ENCODE data around the gene DISC1. TPM values are rescaled to one million over a fixed set of nuclear protein-coding genes. Genes with fewer than 3 reads are reported as not detected.

Gene DISC1
- total RNA-seq, 2 donors from 2014 or later = 4.0 to 8.8 TPM

DNA sequence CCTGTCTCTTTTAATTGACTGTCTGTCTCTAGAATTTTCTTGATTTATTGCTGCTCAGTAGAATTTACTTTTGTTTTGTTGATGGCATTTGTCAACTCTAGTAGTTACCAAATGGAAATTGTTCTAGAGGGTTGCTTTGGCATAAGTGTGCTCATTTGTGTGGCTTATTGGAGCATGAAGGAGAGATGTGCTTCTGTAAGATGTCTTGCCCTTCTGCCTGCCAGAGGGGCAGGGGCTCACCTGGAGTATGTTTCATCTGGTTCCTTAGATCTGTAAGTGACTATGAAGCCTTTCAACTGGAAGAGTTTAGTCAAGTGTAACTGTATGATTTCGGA, 345.5 kb downstream of the DISC1 start:
- DNase-seq (ENCODE audit: low spot score) (no peak), ATAC-seq (no peak)
- Mint-ChIP-seq H3K27me3 (no peaks in the 10 kb centered on the region), H3K4me3 (peak overlapping the region; percentile 74), H3K36me3 (peaks cover 6% of the 10 kb centered on the region), H3K4me1 (ENCODE audit: low read depth in 2 of 2) (peaks cover 40 to 41% of the 10 kb centered on the region in 2 donors), H3K27ac (peak overlapping the region; percentile 72 to 91), H3K9me3 (no peaks in the 10 kb centered on the region)

DNA sequence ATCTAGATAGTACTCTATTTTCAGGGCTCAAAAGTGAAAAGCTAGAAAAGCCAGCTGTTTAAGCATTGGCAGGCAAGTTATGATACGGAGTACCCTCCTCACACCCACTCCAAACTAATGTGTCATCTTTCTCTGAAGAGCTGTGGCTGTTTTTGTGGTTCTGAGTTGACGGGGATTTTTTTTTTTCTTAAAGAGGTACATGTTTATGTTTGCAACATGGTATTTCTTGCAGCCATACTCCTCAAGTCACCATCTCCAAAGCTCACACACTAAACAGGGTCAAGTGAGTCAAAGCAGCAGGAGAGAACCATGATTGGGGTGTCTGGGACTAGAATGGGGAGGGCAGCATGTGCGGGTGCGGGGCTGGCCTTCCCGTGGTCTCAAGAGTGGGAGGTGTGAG, 347.2 kb downstream of the DISC1 start:
- peak overlapping the region; percentile 13 to 91 for H3K27ac Mint-ChIP-seq
- H3K9me3 Mint-ChIP-seq = peaks cover 6% of the 10 kb centered on the region
- H3K36me3 Mint-ChIP-seq = peaks cover 10% of the 10 kb centered on the region
- peak overlapping the region; percentile 71 for H3K4me3 Mint-ChIP-seq
- no peak for DNase-seq (ENCODE audit: low spot score)
- peaks cover 40 to 44% of the 10 kb centered on the region in 2 donors for H3K4me1 Mint-ChIP-seq (ENCODE audit: low read depth in 2 of 2)
- H3K27me3 Mint-ChIP-seq = no peaks in the 10 kb centered on the region
- ATAC-seq = peak; percentile 86 to 89

DNA sequence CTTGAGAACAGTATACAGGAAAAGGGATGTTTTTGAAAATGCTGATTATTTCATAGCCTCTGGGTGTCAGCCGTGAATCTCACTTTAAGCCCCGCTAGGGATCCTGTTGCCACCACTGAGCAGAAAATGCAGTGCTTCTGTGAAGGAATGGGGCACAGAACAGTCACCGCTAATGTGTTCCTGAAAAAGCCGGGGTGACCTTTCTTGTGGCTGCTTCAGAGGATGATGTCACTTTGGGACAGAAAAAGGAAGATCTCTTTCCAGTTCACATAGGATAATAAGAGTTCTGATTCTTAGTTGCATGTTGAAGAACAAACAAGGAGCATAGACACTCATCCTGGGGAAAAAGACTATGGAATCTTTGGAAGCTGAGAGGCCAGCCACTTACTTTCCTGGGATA, 349.6 kb downstream of the DISC1 start:
- Mint-ChIP-seq H3K36me3 (peaks cover 10% of the 10 kb centered on the region), H3K9me3 (peaks cover 6% of the 10 kb centered on the region), H3K27ac (peak overlapping the region in 1 of 2 donors; percentile 23), H3K4me3 (no peak overlapping the region), H3K4me1 (ENCODE audit: low read depth in 2 of 2) (peaks cover 27 to 32% of the 10 kb centered on the region in 2 donors), H3K27me3 (no peaks in the 10 kb centered on the region)
- ATAC-seq (no peak), DNase-seq (ENCODE audit: low spot score) (no peak)

DNA sequence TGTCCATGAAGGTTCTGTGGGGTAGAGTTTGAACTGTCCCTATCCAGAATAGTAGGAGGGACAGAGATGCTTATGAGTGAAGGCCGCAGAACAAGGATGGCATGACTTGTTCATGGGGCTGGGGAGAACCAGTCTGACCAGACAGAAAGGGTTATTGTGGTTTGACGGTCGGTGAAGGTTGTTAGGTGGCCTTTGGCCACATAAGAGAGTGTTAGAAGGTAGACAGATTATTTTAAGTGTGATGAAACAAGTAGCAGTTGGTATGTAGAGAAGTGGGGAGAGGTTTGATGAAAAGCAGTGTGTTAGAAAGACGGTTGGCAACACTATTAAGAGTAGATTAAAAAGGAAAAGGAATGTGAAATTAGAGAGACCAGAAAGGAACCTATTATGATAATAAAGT, 355.1 kb downstream of the DISC1 start:
- DNase-seq (ENCODE audit: low spot score) = no peak
- Mint-ChIP-seq H3K9me3 (peaks cover 6% of the 10 kb centered on the region), H3K27ac (peak overlapping the region in 1 of 2 donors; percentile 13), H3K36me3 (peaks cover 5% of the 10 kb centered on the region), H3K4me1 (ENCODE audit: low read depth in 2 of 2) (peaks cover 13 to 18% of the 10 kb centered on the region in 2 donors), H3K27me3 (no peaks in the 10 kb centered on the region), H3K4me3 (peak overlapping the region; percentile 10)
- peak in 1 of 2 donors; percentile 57 for ATAC-seq

DNA sequence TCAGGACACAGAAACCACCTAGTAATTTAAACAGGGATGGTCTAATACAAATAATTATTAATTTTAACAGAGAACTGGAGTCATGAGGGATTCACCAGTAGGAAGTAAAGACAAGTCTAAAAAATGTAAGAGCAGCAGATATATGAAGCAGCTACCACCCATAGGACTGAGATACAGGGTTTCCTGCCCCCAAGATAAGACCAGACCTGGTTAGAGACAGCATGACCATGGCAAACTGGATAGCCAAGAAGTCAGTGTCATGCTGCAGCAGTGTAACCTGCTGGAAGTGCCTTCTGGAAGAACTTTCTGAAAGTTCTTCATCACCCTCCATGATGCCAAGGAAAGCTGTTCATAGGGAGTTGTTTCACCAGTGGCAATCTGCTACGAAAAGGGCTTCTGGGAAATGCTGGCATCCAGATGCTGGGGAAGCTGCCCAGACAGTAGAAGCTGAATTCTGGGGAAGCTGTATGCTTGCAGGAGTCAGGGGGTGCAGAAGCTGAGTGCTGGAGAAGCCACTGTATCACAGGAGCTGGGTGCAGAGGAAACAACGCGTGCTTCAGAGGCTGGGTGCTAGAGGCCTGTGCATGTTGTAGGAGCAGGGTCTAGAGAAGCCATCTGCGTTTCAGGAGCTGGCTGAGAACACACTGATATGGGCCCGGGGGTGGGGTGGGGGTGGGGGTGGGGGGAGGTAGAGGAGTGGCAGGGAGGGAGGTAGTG, 356.4 kb downstream of the DISC1 start:
- DNase-seq (ENCODE audit: low spot score) (no peak), ATAC-seq (no peak)
- Mint-ChIP-seq H3K9me3 (no peaks in the 10 kb centered on the region), H3K27me3 (no peaks in the 10 kb centered on the region), H3K27ac (no peak overlapping the region), H3K4me1 (ENCODE audit: low read depth in 2 of 2) (peaks cover 13 to 16% of the 10 kb centered on the region in 2 donors), H3K36me3 (no peaks in the 10 kb centered on the region), H3K4me3 (no peak overlapping the region)

DNA sequence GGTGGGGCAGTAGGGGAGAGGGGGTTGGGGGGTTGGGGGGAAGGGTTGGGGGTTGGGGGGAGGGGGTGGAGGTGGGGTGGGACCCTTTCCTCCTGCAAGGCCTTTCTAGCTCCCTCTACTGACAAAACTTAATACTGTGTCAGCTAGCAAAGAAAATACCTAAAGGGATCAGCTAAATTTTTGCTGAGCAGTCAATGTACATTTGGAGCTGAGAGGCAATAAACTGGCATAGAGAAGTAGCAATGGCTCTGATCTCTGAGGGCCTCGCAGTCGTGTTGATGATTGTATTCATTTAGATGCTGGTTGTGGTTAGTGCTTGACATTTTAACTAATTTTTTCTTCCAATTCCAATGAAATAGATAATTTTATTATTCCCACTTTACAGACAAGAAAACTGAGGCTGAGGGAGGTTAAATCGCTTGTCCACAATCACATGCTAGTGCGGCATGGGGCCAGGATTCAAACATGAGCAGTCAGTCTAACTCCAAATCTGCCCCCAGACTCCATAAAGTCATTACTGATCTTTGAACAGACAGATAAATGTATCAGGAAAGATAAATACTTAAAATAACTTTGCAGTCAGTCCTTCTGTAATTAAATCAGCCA, 357.1 kb downstream of the DISC1 start:
- Mint-ChIP-seq H3K27ac (no peak overlapping the region), H3K9me3 (no peaks in the 10 kb centered on the region), H3K27me3 (no peaks in the 10 kb centered on the region), H3K4me3 (no peak overlapping the region), H3K4me1 (ENCODE audit: low read depth in 2 of 2) (peaks cover 13 to 14% of the 10 kb centered on the region in 2 donors), H3K36me3 (no peaks in the 10 kb centered on the region)
- ATAC-seq (no peak), DNase-seq (ENCODE audit: low spot score) (no peak)

DNA sequence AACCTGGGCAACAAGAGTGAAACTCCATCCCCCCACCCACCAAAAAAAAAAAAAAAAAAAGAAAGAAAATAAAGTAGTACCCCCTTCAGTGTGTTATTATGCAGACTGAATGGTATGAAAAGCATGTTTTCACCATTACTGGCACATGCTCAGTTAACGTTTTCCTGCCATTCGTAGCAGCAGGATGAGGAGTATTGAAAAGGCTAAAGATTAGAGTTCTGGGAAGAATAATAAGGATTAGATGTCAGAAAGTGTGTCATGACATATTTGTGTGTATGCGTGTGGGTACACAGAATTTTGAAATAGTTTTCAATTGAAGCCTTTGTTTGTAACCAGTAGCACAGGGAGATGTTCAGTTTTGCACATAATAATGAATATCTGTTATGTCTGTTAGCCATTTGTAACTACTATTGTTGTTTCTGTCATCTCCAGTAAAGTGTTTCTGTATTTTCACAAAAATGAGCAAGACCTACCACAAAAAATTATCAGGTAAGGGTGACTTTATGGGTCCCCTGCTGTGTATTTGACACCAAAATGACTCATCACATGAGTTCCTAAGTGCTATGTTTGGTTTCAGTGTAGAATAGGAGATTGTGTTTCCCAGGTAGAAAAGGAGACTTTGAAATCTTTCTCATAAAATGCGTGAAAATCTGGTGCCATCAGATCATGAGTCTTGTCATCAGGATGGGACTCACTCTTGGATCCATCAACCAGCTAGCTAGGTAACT, 358.9 kb downstream of the DISC1 start:
- Mint-ChIP-seq H3K4me3 (no peak overlapping the region), H3K27me3 (no peaks in the 10 kb centered on the region), H3K9me3 (no peaks in the 10 kb centered on the region), H3K27ac (no peak overlapping the region), H3K4me1 (ENCODE audit: low read depth in 2 of 2) (peaks cover 14 to 19% of the 10 kb centered on the region in 2 donors), H3K36me3 (no peaks in the 10 kb centered on the region)
- ATAC-seq (no peak), DNase-seq (ENCODE audit: low spot score) (no peak)

DNA sequence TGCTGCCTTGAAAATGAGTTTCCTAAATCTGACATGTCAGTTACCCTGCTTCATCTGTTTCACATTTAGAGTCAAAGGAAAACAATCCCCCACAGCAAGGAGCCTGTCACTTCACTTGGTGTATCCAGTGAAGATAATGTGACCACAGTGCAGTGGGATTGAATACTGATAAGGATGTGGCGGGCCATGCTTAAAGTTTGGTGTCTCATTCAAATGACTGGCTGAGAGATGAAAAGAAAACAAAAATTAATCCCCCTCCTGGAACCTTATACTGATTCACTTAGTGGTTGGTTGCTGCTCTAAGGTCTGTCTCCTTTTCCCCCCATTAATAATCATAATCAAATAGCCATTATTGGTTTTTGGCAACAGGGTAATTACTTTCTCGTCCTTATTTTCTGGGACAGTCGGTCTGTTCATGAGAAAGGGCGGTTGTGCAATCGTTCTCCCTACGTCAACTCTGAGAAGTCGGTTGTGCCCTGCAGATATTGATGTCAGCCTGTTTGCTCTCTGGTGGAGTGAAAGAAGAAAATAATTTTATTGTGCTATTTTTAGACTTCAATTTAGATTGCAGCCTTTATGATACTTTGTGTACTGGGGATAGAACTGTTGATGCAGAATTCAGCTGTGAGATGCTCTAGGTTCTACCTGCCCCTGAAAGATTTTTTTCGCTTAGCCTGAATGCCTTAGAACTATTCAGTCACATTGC, 360.2 kb downstream of the DISC1 start:
- DNase-seq (ENCODE audit: low spot score) = no peak
- no peak for ATAC-seq
- Mint-ChIP-seq H3K9me3 (no peaks in the 10 kb centered on the region), H3K27me3 (no peaks in the 10 kb centered on the region), H3K4me3 (no peak overlapping the region), H3K27ac (no peak overlapping the region), H3K36me3 (no peaks in the 10 kb centered on the region), H3K4me1 (ENCODE audit: low read depth in 2 of 2) (peaks cover 13 to 21% of the 10 kb centered on the region in 2 donors)

DNA sequence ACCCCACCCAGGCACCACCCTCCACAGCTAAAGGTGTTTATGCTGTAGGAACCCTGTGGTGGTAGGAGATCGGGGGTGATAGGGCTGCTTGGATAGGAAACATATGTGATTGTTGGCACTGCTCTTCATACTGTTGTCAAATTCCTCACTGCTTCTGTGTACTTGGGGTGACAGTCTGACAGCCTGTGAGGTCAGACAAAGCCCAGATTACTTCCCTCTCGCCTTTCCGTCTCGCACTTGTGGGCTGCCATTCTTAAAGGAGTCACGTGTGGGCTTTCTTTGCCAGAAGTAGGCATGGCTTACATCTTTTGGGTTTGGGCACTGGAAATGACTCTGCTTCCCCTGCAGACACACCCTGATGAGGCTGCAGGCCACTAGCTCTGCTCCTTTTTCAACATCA, 363.8 kb downstream of the DISC1 start:
- H3K4me1 Mint-ChIP-seq (ENCODE audit: low read depth in 2 of 2) = peaks cover 4 to 11% of the 10 kb centered on the region in 2 donors
- H3K4me3 Mint-ChIP-seq = no peak overlapping the region
- H3K9me3 Mint-ChIP-seq = no peaks in the 10 kb centered on the region
- H3K27me3 Mint-ChIP-seq = no peaks in the 10 kb centered on the region
- H3K27ac Mint-ChIP-seq = no peak overlapping the region
- ATAC-seq (peak in 1 of 2 donors; percentile 46), DNase-seq (ENCODE audit: low spot score) (no peak)
- no peaks in the 10 kb centered on the region for H3K36me3 Mint-ChIP-seq

DNA sequence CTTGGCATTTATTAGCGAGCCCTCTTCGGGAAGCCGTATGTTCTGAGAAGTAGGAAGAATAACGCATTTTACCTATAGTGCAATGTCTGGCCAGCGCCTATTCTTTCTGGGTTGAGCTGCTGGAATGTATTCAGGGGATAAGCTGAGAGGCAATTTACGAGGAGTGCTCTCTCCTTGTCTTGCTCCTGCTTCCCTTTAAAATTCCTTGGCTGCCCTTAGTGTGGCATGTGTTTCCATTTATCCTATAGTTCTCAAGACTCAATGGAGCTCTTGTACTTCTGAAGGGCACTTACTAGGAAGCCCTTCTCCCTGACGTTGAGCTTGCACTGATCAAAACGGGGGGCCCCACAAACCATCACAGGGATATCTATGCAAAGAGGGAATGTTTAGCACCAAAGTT, 364.6 kb downstream of the DISC1 start:
- Mint-ChIP-seq H3K4me1 (ENCODE audit: low read depth in 2 of 2) (peaks cover 4 to 11% of the 10 kb centered on the region in 2 donors), H3K36me3 (no peaks in the 10 kb centered on the region), H3K27ac (no peak overlapping the region), H3K9me3 (no peaks in the 10 kb centered on the region), H3K4me3 (no peak overlapping the region), H3K27me3 (no peaks in the 10 kb centered on the region)
- ATAC-seq = no peak
- no peak for DNase-seq (ENCODE audit: low spot score)

DNA sequence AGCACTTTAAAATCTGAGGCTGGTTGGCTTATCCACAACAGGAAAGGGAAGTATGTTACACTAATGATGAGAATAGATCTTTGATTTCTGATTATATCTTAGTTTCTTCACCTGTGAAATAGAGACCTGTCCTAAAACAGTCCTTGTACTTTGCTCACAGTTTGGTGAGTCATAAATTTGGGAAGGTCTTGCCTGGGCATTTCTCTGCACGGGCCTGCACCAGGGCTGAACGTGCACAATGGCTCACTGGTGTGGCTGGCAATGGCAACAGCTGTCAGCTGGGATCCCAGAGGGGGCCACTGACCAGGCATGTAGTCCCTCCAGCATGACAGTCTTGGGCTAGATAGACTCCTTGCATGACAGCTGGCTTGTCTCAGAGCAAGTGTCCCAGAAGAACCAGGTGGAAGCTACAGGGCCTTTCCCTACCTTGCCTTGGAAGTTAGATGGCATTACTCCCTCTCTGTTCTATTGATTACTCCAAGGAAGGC, 367.4 kb downstream of the DISC1 start:
- ATAC-seq (no peak), DNase-seq (ENCODE audit: low spot score) (no peak)
- peaks cover 0 to 6% of the 10 kb centered on the region in 2 donors for H3K27me3 Mint-ChIP-seq
- no peak overlapping the region for H3K27ac Mint-ChIP-seq
- H3K9me3 Mint-ChIP-seq = no peaks in the 10 kb centered on the region
- peaks cover 4 to 11% of the 10 kb centered on the region in 2 donors for H3K4me1 Mint-ChIP-seq (ENCODE audit: low read depth in 2 of 2)
- H3K36me3 Mint-ChIP-seq = no peaks in the 10 kb centered on the region
- H3K4me3 Mint-ChIP-seq = no peak overlapping the region

DNA sequence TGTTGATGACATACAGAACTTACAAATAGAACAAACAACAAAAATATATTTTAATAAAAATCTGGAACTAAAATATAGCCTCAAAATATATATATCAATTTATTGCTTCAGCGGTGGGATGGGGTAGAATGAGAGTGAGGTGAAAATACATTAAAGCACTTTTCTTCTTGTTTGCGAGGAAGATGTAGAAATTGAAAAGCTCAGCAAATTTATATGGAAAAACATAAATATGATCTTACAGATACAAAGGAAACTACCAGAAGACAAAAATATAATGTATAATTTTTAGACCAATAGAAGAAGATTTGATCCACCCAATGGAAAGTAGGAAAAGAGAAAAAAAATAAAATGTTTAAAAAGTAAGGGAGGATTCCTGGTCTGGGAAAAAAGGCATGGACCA, 372.2 kb downstream of the DISC1 start:
- ATAC-seq (no peak), DNase-seq (ENCODE audit: low spot score) (no peak)
- peaks cover 12 to 13% of the 10 kb centered on the region in 2 donors for H3K27me3 Mint-ChIP-seq
- H3K4me3 Mint-ChIP-seq = no peak overlapping the region
- no peaks in the 10 kb centered on the region for H3K4me1 Mint-ChIP-seq (ENCODE audit: low read depth in 2 of 2)
- H3K36me3 Mint-ChIP-seq = no peaks in the 10 kb centered on the region
- H3K27ac Mint-ChIP-seq = no peak overlapping the region
- no peaks in the 10 kb centered on the region for H3K9me3 Mint-ChIP-seq

DNA sequence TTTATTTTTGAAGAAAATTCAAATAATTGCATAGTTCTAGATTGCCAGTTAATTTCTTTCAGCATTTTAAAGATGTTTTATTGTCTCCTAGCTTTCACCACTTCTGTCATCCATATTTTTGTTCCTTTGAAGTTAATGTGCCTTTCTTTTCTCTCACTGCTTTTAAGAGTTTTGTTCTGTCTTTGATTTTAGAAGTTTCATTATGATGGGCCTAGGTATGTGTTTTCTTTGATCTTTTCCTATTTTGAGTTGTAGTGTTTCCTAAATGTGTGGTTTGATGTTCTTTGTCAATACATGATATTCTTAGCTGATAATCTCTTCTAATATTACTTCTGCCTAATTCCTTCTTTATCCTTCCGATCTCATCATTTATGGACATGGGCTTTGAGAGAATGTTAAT, 378.7 kb downstream of the DISC1 start:
- Mint-ChIP-seq H3K27ac (no peak overlapping the region), H3K4me1 (ENCODE audit: low read depth in 2 of 2) (no peaks in the 10 kb centered on the region), H3K4me3 (no peak overlapping the region), H3K9me3 (no peaks in the 10 kb centered on the region), H3K27me3 (peaks cover 2 to 3% of the 10 kb centered on the region in 2 donors), H3K36me3 (no peaks in the 10 kb centered on the region)
- DNase-seq (ENCODE audit: low spot score) = no peak
- no peak for ATAC-seq

Data from natural killer cell treated with Interleukin-12 subunit alpha and Interleukin-12 subunit beta and Interleukin-15 and Interleukin-18, amount 100 ng/mL, for 72 hours (primary cell).